ENCODE data around the gene EPB41.

DNA sequence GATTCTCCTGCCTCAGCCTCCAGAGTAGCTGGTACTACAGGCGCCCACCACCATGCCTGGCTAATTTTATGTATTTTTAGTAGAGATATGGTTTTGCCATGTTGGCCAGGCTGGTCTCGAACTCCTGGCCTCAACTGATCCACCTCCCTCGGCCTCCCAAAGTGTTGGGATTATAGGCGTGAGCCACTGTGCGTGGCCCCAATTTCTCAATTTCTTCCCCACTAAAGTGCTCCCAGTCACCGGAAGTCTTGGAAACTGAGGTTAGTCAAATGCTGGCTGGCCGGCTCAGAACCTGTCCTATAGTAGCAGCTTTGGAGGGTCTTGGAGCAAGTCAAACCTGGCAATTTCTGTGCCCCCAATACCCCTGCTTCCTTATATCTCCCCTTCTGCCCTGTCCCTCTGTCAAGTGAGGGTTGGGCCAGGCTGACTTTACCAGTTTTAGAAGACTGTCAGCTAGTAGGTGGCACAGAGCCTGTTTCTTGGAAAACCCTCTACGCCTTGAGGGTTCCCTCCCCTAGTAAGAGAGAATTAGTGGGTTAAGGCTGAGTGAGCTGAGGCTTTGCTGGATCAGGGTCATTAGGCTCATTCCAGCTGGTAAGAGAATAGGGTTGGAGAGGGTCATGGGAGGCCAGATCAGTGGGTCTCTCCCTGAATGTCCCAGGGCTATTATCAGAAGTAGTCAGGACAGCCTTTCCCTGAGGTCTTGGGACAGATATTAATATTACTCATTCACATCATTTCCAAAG, 8.3 kb upstream of the EPB41 start:
- TF ChIP-seq, protein P1, sequence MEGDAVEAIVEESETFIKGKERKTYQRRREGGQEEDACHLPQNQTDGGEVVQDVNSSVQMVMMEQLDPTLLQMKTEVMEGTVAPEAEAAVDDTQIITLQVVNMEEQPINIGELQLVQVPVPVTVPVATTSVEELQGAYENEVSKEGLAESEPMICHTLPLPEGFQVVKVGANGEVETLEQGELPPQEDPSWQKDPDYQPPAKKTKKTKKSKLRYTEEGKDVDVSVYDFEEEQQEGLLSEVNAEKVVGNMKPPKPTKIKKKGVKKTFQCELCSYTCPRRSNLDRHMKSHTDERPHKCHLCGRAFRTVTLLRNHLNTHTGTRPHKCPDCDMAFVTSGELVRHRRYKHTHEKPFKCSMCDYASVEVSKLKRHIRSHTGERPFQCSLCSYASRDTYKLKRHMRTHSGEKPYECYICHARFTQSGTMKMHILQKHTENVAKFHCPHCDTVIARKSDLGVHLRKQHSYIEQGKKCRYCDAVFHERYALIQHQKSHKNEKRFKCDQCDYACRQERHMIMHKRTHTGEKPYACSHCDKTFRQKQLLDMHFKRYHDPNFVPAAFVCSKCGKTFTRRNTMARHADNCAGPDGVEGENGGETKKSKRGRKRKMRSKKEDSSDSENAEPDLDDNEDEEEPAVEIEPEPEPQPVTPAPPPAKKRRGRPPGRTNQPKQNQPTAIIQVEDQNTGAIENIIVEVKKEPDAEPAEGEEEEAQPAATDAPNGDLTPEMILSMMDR (conservative IDR thresholded peaks at IDR 0.05 in 1 of 2, IDR thresholded peaks at IDR 0.05 in 1 of 2; ENCODE audit: extremely low read depth in 1 of 2, insufficient read depth in 1 of 2, low read depth in 1 of 2, low read length in 2 of 2): no peak
- TF ChIP-seq EZH2 (IDR thresholded peaks at IDR 0.05; ENCODE audit: borderline replicate concordance, low read length): no peak

Data from mammary epithelial cell (primary cell).